HG03139 (cell line): ENCODE data around the gene PARP12.

ENCODE experiments used
- ATAC-seq: cut with Tn5 transposase; IDR thresholded peaks from one replicate; pipeline ENCODE4 v1.9.1; 2021; ENCODE audit not compliant: unreplicated experiment

The PARP12 gene

DNA sequence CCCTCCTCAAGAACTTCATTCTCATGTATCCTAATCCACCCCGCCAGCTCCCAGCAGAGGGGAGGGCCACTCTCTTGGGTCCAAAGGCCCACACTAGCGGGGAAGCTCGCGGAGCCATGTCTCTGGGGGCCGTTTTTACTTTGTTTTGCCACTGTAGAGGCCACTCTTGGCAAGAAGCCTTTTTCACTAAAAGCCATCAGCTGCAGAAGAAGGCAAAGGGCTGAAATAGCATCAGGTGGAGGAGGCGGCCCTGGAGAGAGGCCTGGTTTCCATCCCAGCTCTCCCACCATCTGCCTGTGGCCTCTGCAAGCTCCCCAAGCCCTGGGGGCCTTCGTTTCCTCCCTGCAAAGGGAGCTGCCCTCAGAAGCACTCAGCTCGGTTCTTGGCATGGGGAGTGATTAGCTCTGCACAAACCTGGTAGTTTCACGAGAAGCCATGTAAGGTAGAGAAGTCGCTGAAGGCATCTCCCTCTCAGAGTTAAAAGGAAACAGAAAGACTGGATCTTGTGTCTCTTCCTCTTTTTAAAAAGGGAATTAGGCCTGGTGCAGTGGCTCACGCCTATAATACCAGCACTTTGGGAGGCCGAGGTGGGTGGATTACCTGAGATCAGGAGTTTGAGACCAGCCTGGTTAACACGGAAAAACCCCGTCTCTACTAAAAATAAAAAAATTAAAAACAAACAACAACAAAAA lies 70.3 kb downstream of the PARP12 start:
- ATAC-seq, result no peak

GRCh38 chr7:139991911-139992310 lies 70.8 kb downstream of the PARP12 start:
- ATAC-seq, result no peak

DNA sequence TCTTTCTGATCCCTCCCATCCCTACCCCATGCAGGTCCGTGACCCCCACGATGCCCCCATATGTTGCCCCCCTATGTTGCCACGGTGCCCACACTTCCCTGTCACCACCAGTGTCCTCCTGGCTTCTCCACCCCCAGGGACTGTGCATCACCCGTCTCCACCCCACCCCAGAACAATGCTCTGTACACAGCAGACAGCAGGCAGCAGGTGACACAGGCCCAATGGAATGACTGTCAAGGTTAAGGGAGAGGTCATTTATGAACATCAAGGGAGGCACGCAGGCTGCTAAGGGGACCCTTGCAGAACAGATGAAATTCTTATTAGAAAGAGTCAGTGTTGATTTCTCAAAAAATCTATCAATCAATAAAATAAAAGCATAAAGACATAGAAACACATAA lies 71.5 kb downstream of the PARP12 start:
- ATAC-seq, result no peak

DNA sequence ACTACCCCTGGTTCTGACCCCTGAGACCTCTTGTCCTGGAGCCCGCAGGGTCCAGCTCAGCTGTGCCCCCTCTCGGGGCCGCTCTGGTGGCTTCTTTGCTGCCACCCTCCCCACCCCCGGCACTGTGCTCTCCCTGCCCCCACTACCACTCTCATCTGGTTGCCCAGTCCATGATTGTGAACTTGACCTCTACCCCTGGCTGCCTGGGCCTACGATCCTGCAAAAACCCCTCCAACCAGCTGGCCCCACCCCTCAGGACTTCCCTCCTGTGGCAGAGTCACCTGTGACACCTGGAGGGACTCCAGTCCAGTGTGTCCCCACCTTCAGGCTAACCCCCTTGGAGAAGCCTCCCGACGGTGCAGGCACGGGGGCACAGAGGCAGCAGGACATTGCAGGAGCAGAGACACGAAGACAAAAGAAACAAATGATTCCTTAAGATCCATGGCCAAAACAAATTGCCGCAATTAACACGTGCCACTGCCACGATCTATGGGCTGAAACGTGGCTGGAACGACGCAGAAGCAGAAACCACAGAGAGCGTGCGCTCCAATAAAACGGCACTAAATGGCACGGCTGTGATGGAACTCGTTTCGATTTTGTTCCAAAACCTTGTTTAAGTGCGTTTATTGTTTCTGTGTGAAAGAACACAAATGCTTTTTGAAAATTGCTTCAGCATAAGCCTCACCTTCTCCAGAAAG lies 72.0 kb downstream of the PARP12 start:
- no peak for ATAC-seq

- no peak for ATAC-seq
Observed at GRCh38 chr7:139990142-139990535, 72.6 kb downstream of the PARP12 start.

DNA sequence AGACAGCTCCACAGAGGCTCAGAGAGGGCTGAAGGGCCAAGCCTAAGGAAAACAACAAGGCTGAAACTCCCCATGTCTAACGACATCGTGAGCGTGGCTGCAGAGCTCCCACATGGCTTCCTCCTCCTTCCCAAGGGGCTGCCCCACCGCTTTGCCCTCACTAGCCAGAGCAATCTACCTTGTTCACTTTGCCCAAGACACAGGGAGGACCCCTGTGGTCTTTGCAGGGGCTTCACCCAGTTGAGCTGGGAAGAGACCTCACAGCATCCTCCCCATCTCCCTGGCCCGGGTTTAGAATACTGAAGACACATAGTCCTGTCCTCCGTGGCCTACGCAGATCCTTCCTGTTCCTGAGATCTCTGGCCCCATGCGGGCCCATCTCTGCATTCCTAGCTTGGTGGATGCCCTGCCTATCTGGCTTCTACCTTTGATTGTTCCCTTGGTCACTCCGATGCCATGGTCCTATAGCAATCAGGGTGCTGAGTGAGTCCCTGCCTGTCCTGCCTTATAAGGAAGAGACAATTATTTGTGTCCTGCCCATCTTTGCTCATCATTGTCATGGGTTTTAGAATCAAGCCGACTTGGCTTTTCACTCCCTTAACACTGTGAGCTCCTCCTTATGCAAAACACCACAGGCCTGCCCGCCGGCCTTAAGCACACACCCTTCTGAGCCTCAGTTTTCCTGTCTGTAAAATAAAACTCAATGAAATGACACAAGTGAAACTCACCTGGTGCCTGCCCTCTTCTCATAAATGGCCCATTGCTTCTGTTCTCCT lies 73.2 kb downstream of the PARP12 start:
- no peak for ATAC-seq

DNA sequence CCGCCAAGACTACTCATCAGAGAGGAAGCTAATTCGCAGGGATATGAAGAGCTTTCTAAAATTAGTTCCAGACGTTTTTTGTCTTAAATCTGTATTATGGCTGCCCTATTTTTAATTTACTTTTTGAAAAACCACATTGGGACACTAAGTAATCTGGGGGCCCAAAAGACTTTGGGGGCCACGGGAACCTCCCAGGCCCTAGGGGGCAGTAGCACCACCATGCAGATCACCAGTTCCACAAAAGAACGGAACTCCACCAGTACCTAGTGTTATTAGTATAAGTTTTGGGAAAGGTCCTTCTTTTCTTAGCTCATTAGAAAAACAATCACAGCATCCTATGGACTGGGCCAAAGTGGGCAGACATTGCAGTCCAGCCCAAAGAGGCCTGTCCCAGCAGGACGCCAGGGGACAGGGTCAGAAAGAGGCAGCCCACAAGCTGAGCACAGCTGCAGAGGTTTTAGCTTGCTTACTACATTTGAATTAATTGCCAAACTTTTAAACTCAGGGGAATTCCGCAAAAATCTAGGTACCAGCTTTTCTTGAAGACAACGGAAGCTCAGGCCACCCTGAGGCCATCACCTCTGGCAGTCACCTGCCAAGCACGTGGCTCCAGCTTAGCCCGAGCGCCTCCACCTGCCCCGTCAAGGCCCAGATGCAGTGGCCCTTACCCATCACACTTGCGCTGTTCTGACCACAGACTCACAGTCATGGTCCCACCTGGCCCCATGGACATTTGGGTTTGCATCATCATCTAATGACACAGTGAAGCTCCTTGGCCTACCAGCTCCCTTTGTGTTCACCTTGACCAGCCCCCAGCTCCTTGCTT lies 74.8 kb downstream of the PARP12 start:
- ATAC-seq, result no peak

GRCh38 chr7:139985811-139986210 lies 76.9 kb downstream of the PARP12 start:
- ATAC-seq, result no peak

DNA sequence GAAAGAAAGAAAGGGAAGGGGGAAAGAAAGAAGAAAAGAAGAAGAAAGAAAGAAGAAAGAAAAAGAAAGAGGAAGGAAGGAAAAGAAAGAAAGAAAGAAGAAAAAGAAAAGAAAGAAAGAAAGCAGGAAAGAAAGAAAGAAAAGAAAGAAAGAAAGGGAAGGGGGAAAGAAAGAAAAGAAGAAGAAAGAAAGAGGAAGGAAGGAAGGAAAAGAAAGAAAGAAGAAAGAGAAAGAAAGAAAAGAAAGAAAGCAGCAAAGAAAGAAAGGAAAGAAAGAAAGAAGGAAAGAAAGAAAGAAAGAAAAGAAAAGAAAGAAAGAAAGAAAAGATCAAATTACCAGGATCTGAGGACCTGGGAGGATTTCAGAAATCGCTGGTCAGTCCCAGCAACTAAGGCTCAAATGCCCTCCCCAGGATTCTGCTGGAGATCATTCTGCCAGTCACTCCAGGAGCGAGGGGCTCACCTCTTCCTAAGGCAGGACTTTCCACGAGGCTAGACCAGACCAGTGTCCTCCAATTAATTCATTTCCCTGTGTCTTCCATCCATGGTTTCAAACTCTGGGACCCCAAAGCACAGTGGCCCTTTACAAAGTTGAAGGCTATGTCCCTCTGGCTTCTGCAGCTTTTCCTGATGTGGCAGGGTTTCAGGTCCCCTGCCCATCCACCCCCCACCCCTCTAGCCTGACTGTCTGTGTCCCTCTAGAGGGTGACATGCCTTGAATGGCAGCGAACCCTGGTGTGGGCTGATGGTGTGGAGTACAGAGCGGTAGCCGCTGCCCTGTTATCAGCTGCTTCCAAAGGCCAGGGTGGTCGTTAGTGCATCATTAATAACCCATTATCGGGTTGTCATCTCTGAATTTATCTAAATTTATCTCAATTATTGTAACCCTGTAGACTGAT lies 77.9 kb downstream of the PARP12 start:
- ATAC-seq, result no peak

GRCh38 chr7:139982927-139983920 lies 79.5 kb downstream of the PARP12 start:
- ATAC-seq, result no peak

DNA sequence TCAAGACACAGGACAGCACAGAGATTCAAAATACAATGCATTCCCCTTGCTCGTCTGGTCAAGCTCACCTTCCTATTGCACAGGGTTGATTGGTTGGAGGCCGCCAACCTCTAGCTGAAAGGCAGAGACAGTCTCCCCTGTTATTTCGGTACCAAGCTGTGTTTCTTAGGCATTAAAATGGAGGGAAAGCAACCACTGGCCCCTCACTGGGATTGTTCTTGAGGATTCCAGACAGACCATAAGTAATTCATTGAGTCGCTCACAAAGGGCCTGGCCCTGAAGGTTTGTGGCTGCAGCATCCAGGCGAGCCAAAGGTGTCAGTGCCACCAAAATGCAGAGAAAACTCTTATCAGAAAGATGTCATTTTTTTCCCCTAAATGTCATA lies 81.2 kb downstream of the PARP12 start:
- ATAC-seq, result no peak

DNA sequence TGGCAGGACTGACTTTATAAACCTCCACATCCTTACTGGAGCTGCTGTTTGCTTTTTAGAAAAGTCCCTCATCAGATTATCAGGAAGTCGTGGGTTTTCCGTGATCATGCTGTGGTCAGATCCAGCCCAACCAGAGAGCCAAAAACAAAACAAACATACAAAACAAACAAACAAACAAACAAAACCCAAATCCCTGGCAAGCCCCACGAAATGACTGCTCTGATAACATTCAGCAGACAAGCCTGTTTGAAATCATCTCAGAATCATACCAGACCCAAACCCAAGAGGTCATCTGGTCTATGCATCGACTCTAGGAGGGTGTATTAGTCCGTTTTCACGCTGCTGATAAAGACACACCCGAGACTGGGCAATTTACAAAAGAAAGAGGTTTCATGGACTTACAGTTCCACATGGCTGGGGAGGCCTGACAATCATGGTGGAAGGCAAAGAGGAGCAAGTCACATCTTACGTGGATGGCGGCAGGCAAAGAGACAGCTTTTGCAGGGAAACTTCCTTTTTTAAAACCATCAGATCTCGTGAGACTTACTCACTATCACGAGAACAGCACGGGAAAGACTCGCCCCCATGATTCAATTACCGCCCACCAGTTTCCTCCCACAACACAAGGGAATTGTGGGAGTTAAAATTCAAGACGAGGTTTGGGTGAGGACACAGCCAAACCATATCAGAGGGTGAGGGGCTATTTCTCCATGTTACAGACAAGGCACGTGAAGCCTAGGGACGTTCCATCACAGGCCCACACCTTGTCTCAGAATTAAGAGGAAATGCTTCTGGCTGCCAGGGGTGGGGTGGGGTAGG lies 85.7 kb downstream of the PARP12 start:
- no peak for ATAC-seq

DNA sequence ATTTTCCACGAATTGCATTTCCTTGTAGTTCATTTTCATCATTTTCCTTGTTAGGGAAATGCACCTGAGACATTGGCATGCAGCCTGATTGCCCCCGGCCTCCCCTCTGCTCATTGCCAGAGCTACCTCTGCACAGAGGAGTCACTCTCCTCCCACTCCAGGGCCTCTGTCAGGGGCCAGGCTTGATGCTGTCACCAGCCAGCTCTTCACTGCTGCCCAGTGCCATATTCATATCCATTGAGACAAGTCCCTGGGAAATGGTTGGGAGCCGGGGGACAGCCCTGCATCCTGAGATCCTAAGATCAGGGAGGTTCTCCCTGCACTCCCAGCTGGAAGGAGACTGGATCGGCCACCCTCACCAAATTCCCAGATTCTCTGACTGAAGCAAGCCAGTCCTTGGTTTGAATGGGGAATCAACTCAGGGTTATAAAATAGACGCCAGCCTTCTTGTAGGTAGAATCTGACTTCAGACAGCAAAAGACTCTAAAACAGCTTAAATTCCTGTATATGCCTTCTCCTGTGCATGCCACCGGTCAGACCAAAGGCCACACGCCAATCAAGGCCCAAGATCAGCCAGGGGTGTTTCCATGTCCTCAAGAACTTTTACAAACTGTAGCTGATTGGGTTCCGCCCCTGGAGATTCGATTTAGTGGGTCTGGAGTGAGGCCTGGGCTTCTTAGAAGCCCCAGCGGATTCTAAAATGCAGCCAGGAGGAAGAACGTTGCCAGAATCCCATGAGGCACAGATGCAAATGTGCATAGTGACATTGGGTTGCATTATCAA lies 86.5 kb downstream of the PARP12 start:
- ATAC-seq, result no peak

- ATAC-seq, result no peak
Observed at GRCh38 chr7:139974179-139974811, 88.5 kb downstream of the PARP12 start.
